VCaP (cell line): ENCODE measurements around the gene GNGT1.

Experiments
- H3K27ac ChIP-seq: fragments of 450-650 bp; 2 replicates; pipeline ENCODE4 v1.5.1; 2017
- CTCF ChIP-seq: fragments of 450-650 bp; conservative IDR thresholded peaks from 2 replicates; pipeline ENCODE4 v1.5.1; 2017; ENCODE audit warnings: mild to moderate bottlenecking, moderate library complexity

GNGT1 gene

DNA sequence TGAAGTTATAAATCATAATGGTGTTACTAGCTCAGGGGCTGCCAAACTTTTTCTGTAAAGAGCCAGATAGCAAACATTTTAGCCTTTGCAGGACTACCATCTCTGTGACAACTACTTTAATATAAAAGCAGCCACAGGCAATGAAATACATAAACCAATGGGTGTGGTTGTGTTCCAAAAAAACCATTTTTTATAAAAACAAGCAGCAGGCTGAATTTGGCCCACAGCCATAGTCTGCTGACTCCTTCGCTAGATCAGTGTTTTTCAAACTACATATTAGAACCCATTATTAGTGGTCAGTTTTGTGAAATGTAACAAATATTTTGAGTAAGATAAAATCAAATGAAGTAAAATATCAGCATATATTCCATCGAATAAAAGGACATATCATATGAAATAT, 28.7 kb downstream of the GNGT1 start:
- no peak overlapping the region for H3K27ac ChIP-seq
- TF ChIP-seq CTCF, result no peak

DNA sequence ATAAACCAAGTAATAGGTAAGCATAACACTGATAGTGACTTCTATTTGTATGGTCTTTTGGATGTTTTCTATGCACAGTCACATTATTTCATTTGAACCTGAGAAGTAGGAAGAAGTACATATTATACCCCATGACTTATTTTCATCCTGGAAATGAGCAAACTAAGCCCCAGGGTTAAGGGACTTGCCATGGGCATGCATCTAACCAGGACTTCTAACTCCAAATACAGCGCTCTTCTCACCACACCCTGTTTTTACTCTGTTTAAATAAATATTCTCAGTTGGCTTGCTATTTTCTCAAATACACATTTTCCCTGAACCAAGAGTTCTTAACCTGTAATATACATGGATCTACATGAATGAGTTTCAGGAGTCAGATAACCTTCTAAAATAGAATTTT, 31.5 kb downstream of the GNGT1 start:
- TF ChIP-seq CTCF, result no peak
- no peak overlapping the region for H3K27ac ChIP-seq

- no peak for TF ChIP-seq CTCF
- no peak overlapping the region for H3K27ac ChIP-seq
These were observed 31.9 kb downstream of the GNGT1 start for GRCh38 chr7:93938293-93938692.

DNA sequence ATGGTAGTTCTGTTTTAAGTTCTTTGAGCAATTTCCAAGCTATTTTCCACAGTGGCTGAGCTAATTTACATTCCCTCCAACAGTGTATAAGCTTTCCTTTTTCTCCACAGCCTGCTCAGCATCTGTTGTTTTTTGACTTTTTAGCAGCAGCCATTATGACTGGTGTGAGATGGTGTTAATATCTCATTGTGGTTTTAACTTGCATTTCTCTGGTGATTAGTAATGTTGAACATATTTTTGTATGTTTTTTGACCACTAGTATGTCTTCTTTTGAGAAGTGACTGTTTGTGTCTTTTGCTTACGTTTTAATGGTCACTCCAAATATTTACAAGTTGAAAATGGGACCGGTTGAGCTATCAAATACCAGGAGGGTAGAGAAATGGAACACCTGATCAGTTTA, 35.6 kb downstream of the GNGT1 start:
- no peak overlapping the region for H3K27ac ChIP-seq
- TF ChIP-seq CTCF, result no peak

DNA sequence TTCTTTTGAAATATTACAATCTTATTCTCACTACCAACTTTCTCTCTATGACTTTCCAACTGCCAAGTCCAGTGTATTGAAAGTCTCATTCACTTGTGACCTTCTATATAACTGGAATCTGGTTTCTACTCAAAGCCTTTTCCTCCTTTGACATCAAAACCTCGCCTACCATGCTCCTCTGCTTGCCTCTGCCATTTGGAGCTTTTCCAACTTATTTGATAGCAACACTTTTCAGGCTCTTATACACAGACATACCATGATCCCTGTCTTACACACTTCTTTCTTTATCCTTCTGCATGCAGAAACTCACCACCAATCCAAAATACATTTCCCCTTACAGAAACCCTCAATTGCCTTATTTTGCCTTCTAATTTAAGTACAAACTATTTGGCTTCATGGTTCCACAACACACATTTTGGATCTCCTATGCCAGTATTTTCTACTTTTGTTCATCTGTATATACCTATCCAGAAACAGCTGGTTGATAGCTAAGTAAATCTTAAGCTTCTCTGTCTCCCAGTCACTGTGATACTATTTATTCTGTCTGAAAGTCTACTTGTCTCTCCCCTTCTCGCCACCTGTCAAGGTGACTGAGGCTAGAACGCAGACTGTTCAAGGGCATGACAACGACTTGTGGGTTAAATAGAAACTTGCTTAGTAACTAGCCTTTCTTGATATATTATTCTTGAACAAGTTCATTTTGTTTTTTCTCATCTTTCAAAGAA, 37.6 kb downstream of the GNGT1 start:
- H3K27ac ChIP-seq, result no peak overlapping the region
- TF ChIP-seq CTCF, result no peak

- TF ChIP-seq CTCF, result no peak
- H3K27ac ChIP-seq, result no peak overlapping the region
These were observed 38.3 kb downstream of the GNGT1 start for GRCh38 chr7:93944673-93945072.

GRCh38 chr7:93945083-93945482, 38.7 kb downstream of the GNGT1 start:
- TF ChIP-seq CTCF, result no peak
- no peak overlapping the region for H3K27ac ChIP-seq
